ENCODE measurements around the gene TRIM67.
"Not testable (repeated sequence)": the region's sequence is repeated elsewhere in the genome, so short reads cannot be mapped to it uniquely, and the experiment has no call there.

The TRIM67 gene

DNA sequence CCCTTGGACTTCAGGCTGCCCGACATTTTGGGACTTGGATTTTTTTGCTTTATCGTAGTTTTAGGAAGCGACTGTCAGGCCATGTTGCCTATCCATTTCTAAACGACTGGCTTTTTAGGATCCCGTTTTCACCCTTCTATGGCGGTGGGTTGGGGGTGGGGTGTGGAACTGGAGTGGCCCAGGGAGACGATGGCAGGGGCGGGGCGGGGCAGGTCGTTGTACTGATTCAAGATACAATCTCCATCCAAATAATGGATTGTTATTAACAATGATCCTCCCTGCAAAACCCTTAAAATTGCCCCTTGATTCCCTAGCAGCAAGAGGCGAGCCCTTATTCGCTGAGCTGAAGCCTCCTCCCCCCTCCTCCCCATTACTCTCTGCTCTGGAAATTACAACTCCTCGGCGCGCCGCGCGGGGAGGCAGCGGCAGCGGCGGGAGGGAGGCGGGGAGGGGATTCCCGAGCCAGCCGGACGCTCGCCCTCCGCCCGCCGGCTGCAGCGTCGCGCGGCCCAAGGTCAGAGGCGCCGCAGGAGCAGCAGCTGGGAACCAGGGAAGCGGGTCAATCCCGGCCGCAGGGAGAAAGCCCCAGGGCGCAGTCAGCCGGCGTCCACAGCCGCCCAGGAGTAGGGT lies at the start of gene TRIM67:
TRIM67 (plus strand) TSS at position 392 of the 630 bp plus-strand sequence. CDS start 912 bp downstream, outside the sequence.
- DNase-seq: peak; percentile 90

DNA sequence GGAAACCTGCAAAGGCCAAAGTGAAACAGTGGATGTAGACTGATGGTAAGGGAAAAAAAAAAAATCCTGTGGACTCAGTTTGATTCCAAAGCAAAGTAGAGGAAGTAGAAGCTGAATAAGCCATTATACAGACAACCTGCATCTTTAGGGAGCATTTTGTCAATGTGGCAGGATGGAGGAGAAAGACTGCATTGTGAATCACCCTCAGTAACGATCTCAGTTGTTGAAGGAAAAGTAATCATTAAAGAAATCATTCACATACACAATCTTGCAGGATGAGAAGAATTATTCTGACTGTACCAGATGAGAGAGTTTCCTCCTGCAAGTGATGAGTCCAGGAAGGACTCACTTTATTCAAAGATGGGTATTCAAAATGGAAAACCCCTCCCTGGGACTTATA lies 45.1 kb upstream of the TRIM67 start:
- no peak for DNase-seq

DNA sequence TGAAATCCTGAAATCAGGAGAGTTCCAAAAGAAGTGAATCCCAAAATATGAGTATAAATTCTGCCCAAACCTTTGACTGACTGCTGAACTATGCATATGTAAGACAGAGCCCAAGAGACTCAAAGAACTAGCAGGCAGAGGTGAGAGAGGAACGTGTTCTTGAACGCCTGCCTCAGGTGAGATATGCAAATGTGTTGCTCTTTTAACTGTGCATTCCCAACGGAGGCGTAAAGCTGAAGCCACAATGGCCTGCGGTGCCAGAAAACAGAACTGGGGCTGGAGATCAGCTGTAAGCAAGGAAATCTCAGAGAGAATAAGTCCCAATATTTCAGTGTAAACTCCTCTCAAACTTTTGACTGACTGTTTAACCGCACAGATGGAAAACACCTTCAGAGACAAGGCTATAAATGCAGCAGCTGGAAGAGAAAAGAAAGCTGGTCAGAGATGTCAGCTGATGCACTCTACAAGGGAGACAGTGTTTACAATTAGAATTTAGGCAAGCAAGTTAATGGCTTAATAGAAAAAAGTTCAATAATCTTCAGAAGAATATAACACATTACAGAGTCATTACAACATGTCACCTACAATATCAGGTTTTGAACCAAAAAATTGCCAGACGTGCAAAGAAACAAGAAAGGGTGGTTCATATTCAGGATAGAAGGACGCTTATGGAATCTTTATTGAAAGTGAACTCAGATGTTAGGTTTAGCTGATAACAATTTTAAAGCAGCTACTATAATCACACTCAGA lies 43.0 kb upstream of the TRIM67 start:
- no peak for DNase-seq

DNA sequence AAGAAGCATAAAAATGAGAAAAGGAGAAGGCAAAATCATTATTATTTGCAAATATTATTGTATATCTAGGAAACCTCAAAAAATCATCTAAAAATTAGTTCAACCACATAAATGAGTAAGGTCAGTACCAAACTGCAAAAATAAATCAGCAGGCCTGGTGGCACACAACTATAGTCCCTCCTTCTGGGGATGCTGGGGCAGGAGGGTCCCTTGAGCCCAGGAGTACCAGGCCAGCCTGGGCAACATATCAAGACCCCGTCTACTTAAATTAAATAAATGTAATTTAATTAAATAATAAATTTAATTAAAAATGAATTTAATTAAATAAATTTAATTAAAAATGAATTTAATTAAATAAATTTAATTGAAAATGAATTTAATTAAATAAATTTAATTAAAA lies 40.3 kb upstream of the TRIM67 start:
- DNase-seq: no peak

DNA sequence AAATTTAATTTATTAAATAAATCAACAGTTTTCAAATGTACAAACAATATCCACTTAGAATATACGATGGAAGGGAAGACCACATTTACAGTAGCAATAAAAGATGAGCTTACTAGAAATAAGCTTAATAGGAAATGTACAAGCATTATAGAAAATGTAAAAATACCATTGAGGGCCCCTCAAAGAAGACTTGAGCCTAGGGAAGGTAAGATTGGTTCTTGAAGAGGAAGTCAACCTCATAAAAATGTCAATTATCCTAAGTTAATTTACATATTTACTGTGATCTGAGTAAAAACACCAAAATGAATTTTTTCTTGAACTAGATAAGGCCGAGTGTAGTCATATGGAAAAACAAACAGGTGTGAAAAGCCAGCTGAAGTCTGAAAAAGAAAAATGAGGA lies 39.7 kb upstream of the TRIM67 start:
- DNase-seq: no peak

DNA sequence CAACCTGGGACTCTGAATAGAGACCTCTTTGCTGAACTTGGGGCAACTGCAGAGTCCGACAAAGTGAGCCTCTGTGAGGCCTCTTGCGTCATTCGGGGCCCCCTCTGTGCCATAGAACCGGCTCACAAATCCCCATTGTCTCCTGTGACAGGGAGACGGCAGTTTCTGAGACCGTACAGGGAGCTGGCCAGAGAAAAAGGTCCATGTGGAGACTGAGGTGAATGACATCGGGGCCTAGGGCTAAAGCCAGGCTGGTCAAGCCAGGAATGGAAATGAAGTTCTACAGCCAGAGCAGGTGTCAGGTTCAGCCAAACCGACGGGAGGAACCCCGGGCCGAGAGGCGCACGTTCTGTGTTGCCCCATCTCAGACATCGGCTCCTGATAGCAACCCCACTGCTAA lies 37.1 kb upstream of the TRIM67 start:
- DNase-seq: no peak

DNA sequence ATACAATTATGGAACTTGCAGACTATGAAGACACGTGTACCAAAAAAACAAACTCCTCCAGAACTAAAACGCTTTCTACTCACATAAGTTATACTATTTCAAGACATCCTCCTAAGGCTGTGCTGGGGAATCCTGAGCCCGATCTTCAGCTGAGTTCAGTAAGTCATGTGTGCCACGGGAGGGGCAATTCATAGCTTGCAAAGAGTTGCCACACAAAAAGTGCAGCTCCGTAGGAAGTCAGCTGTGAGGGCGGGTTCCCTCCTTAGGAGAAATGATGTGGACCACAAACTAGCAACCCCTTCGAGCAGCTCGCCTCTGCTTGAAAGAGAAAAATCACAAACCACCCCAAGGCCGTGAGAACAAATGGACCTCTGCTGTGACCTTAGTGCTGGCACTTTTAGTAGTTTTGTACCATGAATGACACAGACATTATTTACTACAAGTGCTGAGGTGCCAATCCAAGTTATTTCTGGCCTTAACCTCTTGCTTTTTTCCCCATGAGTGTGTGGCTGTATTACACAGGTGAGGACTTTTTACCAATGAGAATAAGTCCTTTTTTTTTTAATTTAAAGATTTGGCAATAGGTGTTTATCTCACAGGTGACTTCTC lies 35.8 kb upstream of the TRIM67 start:
- no peak for DNase-seq

DNA sequence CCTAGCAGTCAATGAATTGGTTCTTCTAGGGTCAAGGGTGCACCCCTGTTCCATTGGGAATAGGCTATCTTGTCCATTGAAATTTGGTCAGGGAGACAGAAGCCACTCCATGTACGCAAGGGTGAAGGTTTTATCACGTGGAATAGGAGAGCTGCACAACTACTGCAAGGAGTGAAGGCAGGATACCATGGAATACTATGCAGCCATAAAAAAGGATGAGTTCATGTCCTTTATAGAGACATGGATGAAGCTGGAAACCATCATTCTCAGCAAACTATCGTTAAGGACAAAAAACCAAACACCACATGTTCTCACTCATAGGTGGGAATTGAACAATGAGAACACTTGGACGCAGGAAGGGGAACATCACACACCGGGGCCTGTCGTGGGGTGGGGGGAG lies 34.8 kb upstream of the TRIM67 start:
- DNase-seq: not testable (repeated sequence)

DNA sequence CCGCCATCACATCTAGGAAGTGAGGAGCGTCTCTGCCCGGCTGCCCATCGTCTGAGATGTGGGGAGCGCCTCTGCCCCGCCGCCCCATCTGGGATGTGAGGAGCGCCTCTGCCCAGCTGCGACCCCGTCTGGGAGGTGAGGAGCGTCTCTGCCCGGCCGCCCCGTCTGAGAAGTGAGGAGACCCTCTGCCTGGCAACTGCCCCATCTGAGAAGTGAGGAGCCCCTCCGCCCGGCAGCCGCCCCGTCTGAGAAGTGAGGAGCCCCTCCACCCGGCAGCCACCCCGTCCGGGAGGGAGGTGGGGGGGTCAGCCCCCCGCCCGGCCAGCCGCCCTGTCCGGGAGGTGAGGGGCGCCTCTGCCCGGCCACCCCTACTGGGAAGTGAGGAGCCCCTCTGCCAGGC lies 33.4 kb upstream of the TRIM67 start:
- DNase-seq: not testable (repeated sequence)

DNA sequence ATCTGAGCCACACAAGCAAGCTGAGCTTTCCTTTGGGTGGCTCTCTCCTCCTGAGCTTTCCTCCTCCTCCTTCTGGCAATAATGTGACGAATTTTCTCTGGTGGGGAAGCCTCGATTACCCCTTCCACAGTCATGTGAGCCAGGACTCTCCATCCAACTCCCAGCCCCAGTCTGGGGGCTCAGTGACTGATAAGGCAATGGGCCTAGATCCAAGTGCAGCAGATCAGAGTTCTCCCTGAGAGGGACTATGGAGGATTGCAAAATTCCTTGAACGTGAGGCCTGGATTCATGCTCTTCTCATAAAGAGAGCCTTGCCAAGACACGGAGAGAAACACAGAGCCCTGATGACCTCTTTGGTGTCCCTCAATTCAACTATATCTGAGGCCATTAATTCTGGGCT lies 31.3 kb upstream of the TRIM67 start:
- no peak for DNase-seq

DNA sequence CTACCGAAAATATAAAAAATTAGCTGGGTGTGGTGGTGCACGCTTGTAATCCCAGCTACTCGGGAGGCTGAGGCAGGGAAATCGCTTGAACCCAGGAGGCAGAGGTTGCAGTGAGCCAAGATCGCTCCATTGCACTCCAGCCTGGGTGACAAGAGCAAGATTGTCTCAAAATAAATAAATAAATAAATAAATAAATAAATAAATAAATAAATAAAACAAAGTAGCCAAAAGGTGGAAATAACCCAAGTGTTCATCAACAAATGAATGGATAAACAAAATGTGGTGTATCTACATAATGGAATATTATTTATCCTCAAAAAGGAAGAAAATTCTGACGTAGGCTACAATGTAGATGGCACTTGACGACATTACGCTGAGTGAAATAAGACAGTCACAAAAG lies 29.3 kb upstream of the TRIM67 start:
- not testable (repeated sequence) for DNase-seq

DNA sequence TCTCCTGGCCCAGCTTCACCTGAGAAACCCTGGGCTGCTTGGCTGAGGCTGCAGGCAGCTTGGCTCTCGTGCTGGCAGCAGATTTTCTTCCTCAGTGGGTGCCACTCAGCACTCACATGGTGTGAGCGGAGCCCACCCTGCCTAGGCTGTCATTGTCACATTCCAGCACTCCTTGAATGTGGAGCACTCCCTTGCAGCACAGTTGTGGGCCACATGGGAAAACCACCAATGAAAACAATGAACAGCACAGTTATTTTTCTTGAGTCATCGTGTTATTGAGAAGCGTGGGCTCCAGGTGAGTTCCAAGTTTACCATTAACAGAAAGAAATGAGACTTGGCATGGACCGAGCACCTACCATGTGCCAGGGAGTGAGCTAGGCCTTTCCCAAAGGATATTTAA lies 27.2 kb upstream of the TRIM67 start:
- no peak for DNase-seq

DNA sequence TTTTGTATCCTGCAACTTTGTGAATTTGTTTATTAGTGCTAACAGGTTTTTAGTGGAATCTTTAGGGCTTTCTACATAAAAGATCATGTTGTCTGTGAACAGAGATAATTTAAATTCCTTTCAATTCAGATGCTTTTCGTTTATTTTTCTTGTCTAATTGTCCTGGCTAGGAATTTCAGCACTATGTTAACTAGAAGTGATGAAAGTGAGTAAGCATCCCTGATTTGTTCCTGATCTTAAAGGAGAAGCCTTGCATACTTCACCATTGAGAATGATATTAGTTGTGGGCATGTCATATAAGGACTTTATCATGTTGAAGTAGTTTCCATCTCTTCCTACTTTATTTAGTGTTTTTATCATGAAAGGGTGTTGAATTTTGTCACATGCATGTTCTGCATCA lies 23.6 kb upstream of the TRIM67 start:
- DNase-seq: no peak

DNA sequence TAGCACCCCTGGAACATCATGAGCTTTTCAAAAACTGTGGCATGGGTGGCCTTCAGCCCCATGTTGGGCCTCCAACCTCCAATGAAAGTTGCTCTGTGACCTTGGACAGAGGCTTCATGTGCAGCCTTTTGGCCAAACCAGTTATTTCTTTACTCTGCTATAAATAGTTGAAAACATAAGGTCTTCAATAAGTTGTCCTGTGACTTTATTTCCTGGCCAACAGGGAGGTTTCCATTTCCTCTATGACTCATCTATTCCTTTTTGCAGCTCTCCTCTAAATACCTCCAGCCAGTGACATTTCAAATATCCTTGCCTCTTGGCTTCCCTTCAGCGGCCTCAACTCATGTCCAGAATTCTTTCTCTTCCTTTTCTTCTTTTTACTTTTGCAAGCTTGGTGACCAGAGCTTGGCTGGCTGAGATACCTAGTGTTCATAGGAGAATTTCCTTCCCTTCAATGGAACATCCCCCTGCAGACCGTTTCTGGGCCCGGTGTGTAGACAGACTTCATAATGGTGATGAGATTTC lies 22.7 kb upstream of the TRIM67 start:
- DNase-seq: no peak

DNA sequence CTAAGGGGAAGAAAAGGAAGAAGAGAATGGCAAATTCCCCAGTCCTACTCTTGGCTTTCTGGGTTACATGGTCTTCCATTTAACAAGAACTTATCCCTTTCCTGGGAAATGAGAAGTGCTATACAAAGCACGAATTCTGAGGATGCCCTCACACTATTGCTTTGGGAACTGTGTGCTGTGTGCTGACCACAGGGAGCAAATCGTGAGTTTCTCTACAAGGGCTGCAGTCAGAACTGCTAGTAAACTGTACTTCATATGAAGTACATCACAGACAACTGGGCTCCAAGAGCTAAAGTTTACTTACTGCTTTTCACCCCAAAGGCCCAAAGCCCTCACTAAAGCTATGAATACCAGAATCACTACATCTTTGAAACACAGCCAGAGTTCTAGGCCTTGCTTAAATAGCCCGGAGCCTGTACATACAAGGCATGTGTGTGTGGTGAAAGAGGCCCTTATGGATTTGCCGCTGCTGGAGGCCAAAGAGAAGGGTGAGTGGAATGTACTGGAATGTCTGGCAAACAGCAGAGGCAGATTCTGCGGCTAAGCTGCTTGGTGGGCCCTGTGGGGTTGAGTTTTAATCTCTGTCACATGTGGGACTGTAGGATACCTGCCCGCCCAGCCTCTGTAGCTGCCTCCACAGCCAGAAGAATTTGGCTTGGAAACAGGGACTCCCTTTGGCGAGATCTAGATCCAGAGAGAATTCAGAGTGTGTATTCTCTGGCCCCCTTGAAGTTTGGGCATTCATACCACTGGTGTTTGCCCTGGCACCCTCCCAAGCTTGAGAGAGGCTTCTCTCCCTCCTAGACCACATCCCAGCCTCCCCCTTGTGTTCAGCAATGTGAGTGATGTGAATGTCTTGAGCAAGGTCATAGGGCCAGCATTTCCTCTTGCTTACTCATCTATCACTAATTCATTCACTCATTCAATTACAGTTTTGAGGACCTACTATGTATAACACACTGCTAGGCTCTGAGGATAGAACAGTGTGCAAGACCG lies 21.9 kb upstream of the TRIM67 start:
- no peak for DNase-seq

DNA sequence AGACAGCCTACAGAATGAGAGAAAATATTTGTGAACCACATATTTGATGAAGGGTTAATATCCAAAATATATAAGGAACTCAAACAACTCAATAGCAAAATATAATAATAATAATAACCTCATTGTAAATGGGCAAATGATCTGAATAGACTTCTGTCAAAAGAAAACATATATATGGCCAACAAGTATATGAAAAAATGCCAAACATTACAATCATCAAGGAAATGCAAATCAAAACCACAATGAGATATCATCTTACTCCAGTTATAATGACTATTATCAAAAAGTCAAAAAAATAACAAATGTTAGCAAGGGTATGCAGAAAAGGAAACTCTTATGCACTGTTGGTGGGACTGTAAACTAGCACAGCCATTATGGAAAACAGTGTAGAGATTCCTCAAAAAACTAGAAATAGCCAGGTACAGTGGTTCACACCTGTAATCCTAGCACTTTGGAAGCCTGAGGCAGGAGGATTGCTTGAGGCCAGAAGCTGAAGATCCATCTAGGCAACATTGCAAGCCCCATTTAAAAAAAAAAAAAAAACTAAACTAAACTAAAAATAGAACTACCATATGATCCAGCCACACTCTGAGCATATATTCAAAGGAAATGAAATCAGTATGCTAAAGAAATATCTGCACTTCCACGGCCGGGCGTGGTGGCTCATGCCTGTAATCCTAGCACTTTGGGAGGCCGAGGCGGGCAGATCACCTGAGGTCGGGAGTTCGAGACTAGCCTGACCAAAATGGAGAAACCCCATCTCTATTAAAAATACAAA lies 17.3 kb upstream of the TRIM67 start:
- no peak for DNase-seq

DNA sequence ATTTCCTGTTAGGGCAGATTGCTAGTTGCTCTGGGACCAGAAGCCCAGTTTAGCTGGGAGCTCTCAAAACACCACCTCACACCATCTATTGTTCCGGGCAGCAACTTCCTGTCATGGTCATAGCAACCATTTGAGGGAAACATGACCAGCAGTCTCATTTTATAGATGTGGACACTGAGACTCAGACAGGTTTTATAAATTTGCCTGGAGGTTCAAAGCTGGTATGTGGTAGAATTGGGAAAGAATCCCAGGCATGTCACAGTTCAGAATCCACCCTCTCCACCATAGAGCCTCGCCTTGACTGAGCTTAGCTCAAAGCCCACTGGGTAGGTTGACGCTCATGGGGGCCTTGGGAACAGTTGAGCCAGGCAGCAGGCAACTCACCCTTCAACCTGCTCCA lies 14.0 kb upstream of the TRIM67 start:
- no peak for DNase-seq

DNA sequence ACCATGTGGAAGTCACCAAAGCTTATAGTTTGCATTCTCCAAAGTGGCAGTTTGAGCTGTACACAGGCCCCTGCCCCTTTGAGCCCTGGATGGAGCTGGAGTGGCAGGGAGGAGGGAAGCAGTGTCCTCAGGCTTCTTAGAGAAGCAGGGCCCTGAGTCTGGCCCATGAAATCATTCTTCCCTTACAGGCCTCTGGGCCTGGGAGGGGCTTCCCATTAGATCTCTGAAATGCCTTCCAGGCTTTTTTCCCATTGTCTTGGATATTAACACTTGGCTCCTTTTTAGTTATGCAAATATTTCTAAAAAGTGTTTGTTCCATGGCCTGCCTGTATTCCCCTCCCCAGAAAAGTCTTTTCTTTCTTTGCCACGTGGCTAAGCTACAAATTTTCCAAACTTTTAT lies 10.0 kb upstream of the TRIM67 start:
- DNase-seq: no peak

DNA sequence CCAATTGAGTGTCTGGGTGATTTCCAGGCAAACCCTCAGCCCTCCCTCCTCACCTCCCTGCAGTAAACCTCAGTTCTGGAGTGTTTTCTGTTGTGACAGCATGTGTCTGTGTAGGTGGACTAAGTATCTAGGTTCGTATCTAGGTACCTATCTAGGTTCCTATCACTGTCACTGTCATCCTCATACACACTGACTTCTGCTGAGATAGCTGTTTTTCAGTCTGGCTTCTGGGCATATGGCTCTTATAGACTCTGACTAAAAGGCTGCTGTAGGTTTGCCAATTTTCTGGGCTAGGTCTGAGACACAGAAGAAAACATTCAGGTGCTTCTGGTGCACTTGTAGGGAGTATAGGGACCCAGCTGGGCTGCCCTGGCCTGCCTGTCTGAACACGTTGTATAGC lies 8.1 kb upstream of the TRIM67 start:
- no peak for DNase-seq

DNA sequence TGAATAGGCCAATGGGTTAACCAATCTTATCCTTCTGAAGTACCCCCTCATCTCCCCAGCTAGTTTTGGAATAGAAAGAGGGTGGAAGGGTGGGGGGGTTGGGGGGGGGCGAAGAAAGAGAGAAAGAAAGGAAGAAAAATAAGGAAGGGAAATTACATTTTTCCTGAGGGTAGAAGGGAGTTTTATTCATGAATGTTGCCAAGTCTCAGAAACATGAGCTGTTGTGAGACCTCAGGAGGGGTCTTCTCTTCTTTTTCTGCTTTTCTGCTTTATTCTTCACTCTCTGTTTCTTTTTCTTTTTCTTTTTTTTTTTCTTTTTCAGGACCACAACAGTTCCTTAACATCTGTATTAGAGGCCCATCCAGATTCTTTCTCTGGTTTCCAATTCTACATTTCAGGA lies 6.0 kb upstream of the TRIM67 start:
- no peak for DNase-seq

DNA sequence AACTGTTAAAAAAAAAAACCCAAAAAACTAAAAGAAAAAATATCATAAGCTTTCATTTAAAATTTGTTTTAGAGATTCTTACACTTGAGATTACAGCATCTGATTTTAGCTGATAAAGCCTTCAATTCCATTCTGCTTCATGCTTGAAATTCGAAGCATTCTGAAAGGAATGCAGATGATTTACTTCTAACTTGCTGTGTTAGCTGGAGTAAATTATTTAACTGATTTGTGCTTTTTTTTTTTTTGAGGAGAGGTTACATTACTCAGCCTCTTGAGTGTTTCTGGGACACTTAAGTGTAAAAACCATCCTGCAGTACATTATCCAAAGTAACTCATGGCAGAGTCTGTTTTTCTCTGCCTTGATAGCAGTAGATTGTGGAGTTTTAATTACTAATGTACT lies 4.5 kb upstream of the TRIM67 start:
- DNase-seq: no peak

DNA sequence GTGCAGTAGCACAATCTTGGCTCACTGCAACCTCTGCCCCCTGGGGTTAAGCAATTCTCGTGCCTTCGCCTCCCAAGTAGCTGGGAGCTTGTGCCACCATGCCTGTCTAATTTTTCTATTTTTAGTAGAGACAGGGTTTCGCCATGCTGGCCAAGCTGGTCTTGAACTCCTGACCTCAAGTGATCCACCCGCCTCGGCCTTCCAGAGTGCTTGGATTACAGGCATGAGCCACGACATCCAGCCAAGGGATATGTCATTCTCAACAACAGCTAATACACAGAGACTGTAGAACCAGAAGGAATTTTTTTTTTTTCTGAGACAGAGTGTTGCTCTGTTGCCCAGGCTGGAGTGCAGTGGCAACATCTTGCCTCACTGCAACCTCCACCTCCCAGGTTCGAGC lies 3.7 kb upstream of the TRIM67 start:
- not testable (repeated sequence) for DNase-seq
